ENCODE results near the gene ABHD10. TPM values are rescaled to one million over a fixed set of nuclear protein-coding genes. Genes with fewer than 3 reads are reported as not detected.
"Not testable (repeated sequence)": the region's sequence is repeated elsewhere in the genome, so short reads cannot be mapped to it uniquely, and the experiment has no call there.

ABHD10 gene
- total RNA-seq, 1 experiment from 2014 or later = 91.0 TPM

- no peak for DNase-seq (ENCODE audit: low spot score)
Measured at GRCh38 chr3:112032098-112032731, 53.4 kb downstream of the ABHD10 start.

- DNase-seq (ENCODE audit: low spot score) = no peak
Measured at GRCh38 chr3:112034436-112034835, 55.6 kb downstream of the ABHD10 start, which contains the start of gene TMPRSS7. TSS of gene TMPRSS7 (plus strand) at chr3:112034736. CDS start at chr3:112034846, 110 bp downstream.

DNA sequence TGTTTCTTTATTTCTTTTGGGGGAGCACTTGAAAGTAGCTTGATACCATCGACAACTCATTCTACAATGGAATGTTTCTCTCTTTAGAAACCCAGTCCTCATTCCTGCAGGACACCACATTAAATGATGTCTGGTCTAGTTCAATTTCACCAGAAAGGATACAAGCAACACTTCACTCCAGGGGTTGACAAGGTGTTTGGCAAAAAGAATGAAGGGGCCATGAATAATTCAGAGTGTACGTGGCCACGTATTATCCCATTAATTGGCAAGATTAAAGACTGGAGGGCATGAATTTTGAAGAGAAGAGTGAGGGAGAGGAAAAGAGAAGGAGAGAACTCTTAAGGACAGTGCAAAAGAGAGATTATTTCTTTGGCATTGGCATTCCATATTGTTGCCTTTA lies 56.4 kb downstream of the ABHD10 start:
- no peak for DNase-seq (ENCODE audit: low spot score)

GRCh38 chr3:112037194-112037593 lies 58.4 kb downstream of the ABHD10 start:
- not testable (repeated sequence) for DNase-seq (ENCODE audit: low spot score)

DNA sequence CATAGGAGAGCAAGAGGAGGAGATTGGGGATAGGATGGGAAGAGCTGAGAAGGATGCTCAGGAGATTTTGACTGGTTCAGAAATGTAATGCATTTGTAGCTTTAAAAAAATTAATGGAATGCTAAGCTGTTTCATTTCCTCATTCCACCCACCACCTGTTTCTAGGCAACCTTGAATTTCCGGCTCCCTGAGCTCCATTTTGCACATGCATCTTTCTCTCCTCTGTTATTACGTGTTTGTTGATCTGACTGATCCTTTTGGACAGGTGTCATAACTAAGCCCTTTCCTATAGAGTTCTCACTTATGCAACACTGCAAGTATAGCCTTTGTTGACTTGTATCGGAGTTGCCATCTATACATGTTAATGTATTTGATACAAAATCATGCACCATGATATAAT lies 60.0 kb downstream of the ABHD10 start:
- DNase-seq (ENCODE audit: low spot score) = peak; percentile 55

DNA sequence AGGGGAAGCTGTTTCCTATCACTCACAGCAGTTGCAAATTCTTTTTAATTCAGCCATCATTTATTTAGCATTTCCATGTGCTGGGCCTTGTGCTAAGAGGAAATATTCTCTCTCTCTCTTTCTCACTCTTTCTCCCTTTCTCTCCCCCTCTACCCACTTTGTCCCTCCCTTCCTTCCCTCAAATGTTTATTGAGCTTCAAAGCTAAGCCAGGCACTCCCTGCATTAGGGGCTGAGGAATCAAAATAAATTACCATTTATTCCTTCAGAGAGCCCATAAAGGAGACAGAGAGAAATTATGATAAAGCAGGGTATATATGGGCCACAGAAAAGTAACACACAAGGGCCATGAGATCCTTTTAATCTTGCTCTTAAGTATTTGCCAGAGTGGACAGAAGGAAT lies 62.5 kb downstream of the ABHD10 start:
- no peak for DNase-seq (ENCODE audit: low spot score)

DNA sequence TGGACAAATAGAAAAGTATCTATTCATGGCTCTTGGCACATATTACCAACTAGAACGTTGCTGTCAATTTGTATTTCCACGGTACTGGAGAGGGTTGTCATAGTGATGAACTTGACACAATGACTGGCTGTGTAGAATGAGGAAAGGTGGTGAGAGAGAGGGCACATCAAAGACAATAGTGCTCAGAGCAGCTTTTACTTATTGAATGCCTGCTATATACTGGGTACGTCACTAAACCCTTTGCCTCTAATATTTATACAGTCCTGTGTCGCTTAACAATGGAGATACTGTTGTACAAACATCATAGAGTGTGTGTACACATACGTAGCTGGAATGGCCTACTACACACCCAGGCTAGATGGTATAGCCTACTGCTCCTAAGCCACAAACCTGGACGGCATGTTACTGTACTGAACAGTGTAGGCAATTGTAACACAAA lies 64.0 kb downstream of the ABHD10 start:
- no peak for DNase-seq (ENCODE audit: low spot score)

Other genes starting within 250 kb of the ABHD10 start
- gene PHLDB2, start 119.8 kb upstream of the ABHD10 start, total RNA-seq (2014; rRNA removed; shearing (Covaris generic)) = 99.5 and 115 TPM in 2 replicates
- gene TAGLN3, start 19.9 kb downstream of the ABHD10 start, total RNA-seq (2014; rRNA removed; shearing (Covaris generic)) = not detected in 2 replicates
- gene TMPRSS7, start 55.7 kb downstream of the ABHD10 start, total RNA-seq (2014; rRNA removed; shearing (Covaris generic)) = 0.16 TPM in 1 of 2 replicates, not detected in the other
- gene C3orf52, start 107.4 kb downstream of the ABHD10 start, total RNA-seq (2014; rRNA removed; shearing (Covaris generic)) = 8.7 and 9.4 TPM in 2 replicates
- not detected in 2 replicates for gene GCSAM, start 154.2 kb downstream of the ABHD10 start, total RNA-seq (2014; rRNA removed; shearing (Covaris generic))

All from A172 (cell line).